ENCODE measurements around the gene ADGRL1. TPM values are rescaled to one million over a fixed set of nuclear protein-coding genes. Genes with fewer than 3 reads are reported as not detected.
"Not testable (repeated sequence)": the region's sequence is repeated elsewhere in the genome, so short reads cannot be mapped to it uniquely, and the experiment has no call there.

ADGRL1 gene
- total RNA-seq, 1 donor from 2014 or later, result 106 TPM

DNA sequence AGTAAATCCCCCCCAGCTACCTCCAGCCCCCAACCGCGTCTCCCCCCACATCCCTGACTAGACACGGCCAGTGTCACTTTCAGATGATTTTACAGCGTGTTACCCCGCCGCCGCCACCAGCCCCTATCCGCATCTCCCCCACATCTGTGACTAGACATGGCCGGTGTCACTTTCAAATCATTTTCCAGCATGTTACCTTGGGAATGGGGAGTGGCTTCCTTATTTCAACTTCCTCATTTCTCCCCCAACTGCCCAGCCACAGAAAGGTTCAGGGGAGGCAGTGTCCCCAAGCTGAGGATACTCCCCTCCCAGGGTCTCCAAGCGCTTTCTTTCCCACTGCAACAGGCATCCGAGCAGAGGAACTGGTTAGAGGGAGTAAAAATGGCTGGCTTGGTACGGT lies 18.4 kb downstream of the ADGRL1 start:
- H3K36me3 Mint-ChIP-seq, result peaks cover 14% of the 10 kb centered on the region
- peaks cover 9% of the 10 kb centered on the region for H3K4me1 Mint-ChIP-seq
- H3K27ac Mint-ChIP-seq, result no peak overlapping the region
- TF ChIP-seq, protein P1, sequence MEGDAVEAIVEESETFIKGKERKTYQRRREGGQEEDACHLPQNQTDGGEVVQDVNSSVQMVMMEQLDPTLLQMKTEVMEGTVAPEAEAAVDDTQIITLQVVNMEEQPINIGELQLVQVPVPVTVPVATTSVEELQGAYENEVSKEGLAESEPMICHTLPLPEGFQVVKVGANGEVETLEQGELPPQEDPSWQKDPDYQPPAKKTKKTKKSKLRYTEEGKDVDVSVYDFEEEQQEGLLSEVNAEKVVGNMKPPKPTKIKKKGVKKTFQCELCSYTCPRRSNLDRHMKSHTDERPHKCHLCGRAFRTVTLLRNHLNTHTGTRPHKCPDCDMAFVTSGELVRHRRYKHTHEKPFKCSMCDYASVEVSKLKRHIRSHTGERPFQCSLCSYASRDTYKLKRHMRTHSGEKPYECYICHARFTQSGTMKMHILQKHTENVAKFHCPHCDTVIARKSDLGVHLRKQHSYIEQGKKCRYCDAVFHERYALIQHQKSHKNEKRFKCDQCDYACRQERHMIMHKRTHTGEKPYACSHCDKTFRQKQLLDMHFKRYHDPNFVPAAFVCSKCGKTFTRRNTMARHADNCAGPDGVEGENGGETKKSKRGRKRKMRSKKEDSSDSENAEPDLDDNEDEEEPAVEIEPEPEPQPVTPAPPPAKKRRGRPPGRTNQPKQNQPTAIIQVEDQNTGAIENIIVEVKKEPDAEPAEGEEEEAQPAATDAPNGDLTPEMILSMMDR (IDR thresholded peaks at IDR 0.05; ENCODE audit: unreplicated experiment), result no peak
- H3K4me3 Mint-ChIP-seq, result no peak overlapping the region
- H3K9me3 Mint-ChIP-seq, result no peaks in the 10 kb centered on the region
- no peaks in the 10 kb centered on the region for H3K27me3 Mint-ChIP-seq (ENCODE audit: low read depth)
- no peak for DNase-seq (ENCODE audit: low spot score in 2 of 2, unreplicated experiment in 2 of 2)

DNA sequence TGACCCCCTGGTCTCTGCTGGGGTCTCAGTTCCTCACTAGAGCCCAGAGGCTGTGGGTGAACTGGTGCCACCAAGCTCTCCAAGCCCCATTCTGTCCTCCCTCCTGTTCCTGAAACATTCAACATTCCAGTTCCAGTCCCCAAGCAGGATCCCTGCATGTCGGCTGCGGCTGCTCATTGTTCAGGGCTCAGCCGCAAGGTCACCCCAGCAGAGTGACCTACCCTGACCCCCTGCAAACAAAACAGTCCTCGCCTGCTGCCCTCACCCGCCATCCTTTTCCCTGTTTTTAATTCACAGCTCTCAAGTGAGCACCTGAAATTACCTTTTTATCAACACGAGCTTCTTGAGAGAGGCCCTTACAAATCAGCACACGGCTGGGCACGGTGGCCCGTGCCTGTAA lies 19.3 kb downstream of the ADGRL1 start:
- peak overlapping the region; percentile 47 for H3K27ac Mint-ChIP-seq

GRCh38 chr19:14185691-14186090 lies 20.3 kb downstream of the ADGRL1 start:
- peaks cover 13% of the 10 kb centered on the region for H3K36me3 Mint-ChIP-seq
- H3K4me3 Mint-ChIP-seq; H3K27me3 Mint-ChIP-seq (ENCODE audit: low read depth); H3K27ac Mint-ChIP-seq; H3K9me3 Mint-ChIP-seq; H3K4me1 Mint-ChIP-seq; DNase-seq (ENCODE audit: low spot score in 2 of 2, unreplicated experiment in 2 of 2): not testable (repeated sequence)

More for the DNA sequence above, 19.3 kb downstream of the ADGRL1 start:
- not testable (repeated sequence) for H3K9me3 Mint-ChIP-seq; DNase-seq (ENCODE audit: low spot score in 2 of 2, unreplicated experiment in 2 of 2); H3K27me3 Mint-ChIP-seq (ENCODE audit: low read depth); H3K4me3 Mint-ChIP-seq; H3K4me1 Mint-ChIP-seq
- H3K36me3 Mint-ChIP-seq, result peaks cover 15% of the 10 kb centered on the region

DNA sequence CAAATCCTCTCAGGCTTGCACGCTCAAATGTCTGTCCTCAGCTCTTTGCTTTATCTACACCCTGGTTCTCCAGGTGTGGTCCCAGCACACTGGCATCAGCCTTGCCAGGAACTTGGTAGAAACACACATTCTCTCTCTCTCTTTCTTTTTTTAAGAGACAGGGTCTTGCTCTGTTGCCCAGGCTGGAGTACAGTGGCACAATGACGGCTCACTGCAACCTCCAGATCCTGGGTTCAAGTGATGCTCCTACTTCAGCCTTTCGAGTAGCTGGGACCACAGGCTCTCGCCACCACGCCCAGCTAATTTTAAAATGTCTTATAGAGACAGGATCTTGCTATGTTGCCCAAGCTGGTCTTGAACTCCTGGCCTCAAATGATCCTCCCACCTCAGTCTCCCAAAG lies 20.8 kb downstream of the ADGRL1 start:
- TF ChIP-seq, protein P1 (IDR thresholded peaks at IDR 0.05; ENCODE audit: unreplicated experiment), result no peak
- no peaks in the 10 kb centered on the region for H3K9me3 Mint-ChIP-seq
- H3K4me3 Mint-ChIP-seq, result no peak overlapping the region
- no peaks in the 10 kb centered on the region for H3K27me3 Mint-ChIP-seq (ENCODE audit: low read depth)
- no peak overlapping the region for H3K27ac Mint-ChIP-seq
- peaks cover 9% of the 10 kb centered on the region for H3K36me3 Mint-ChIP-seq
- DNase-seq (ENCODE audit: low spot score in 2 of 2, unreplicated experiment in 2 of 2), result no peak
- H3K4me1 Mint-ChIP-seq, result no peaks in the 10 kb centered on the region

DNA sequence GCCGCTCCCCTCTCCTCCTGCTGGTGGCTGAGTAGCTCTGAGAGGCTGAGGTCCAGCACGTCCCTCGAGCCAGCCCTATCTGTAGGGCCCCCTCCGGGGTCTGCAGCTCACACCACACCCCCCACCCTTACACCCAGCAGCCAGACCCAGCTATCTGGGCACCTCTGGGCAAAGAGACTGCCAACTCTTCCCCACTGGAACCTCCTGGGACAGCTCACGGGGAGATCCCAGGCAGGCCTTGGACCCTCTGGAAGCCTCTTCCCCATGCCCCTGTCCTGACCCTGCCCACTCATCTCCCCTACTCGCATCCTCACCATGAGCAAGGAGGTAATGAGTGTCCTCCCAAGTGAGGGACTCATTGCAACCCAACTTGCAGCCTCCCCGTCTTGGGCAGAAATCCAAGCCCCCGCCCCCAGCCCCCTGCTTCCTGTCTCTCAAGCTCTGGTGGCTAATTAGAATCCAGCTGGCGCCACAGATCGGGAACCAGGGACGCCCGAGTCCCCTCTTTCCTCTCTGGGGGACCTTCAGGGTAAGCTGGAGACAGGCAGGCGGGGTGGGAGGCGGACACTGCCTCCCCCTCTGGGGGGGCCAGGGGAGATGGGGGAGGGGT lies 22.1 kb downstream of the ADGRL1 start:
- no peak overlapping the region for H3K27ac Mint-ChIP-seq
- H3K36me3 Mint-ChIP-seq, result peaks cover 2% of the 10 kb centered on the region
- H3K27me3 Mint-ChIP-seq (ENCODE audit: low read depth), result no peaks in the 10 kb centered on the region
- no peaks in the 10 kb centered on the region for H3K4me1 Mint-ChIP-seq
- DNase-seq (ENCODE audit: low spot score in 2 of 2, unreplicated experiment in 2 of 2), result no peak
- H3K4me3 Mint-ChIP-seq, result no peak overlapping the region
- H3K9me3 Mint-ChIP-seq, result no peaks in the 10 kb centered on the region
- TF ChIP-seq, protein P1 (IDR thresholded peaks at IDR 0.05; ENCODE audit: unreplicated experiment), result no peak

- Mint-ChIP-seq H3K4me1 (no peaks in the 10 kb centered on the region), H3K27me3 (ENCODE audit: low read depth) (no peaks in the 10 kb centered on the region), H3K9me3 (no peaks in the 10 kb centered on the region), H3K27ac (no peak overlapping the region), H3K36me3 (peaks cover 4% of the 10 kb centered on the region), H3K4me3 (no peak overlapping the region)
- DNase-seq (ENCODE audit: low spot score in 2 of 2, unreplicated experiment in 2 of 2), result no peak
- TF ChIP-seq, protein P1 (IDR thresholded peaks at IDR 0.05; ENCODE audit: unreplicated experiment), result no peak
These were observed 23.5 kb downstream of the ADGRL1 start for GRCh38 chr19:14182476-14182875.

GRCh38 chr19:14181906-14182305 lies 24.1 kb downstream of the ADGRL1 start:
- no peak for DNase-seq (ENCODE audit: low spot score in 2 of 2, unreplicated experiment in 2 of 2)
- Mint-ChIP-seq H3K36me3 (peaks cover 10% of the 10 kb centered on the region), H3K4me1 (no peaks in the 10 kb centered on the region), H3K9me3 (no peaks in the 10 kb centered on the region), H3K27ac (no peak overlapping the region), H3K4me3 (no peak overlapping the region), H3K27me3 (ENCODE audit: low read depth) (no peaks in the 10 kb centered on the region)
- TF ChIP-seq, protein P1 (IDR thresholded peaks at IDR 0.05; ENCODE audit: unreplicated experiment), result no peak

DNA sequence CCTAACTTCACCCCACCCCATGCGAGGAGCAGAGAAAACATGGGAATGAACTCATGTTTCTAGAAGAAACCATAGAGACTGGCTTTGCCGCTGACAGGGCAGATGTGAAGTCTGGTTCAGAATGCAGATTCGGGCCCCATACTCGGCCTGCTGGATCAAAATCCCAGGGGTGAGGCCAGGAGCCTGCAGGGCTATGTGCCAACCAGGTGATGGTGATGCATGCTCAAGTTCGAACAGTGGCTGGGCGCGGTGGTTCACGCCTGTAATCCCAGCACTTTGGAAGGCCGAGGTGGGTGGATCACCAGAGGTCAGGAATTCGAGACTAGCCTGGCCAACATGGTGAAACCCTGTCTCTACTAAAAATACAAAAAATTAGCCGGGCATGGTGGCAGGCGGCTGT lies 24.8 kb downstream of the ADGRL1 start:
- peaks cover 14% of the 10 kb centered on the region for H3K36me3 Mint-ChIP-seq
- not testable (repeated sequence) for H3K4me1 Mint-ChIP-seq; DNase-seq (ENCODE audit: low spot score in 2 of 2, unreplicated experiment in 2 of 2); H3K4me3 Mint-ChIP-seq; H3K27ac Mint-ChIP-seq; H3K9me3 Mint-ChIP-seq; H3K27me3 Mint-ChIP-seq (ENCODE audit: low read depth)
